ENCODE measurements around the gene RMDN3. TPM values are rescaled to one million over a fixed set of nuclear protein-coding genes. Genes with fewer than 3 reads are reported as not detected.

RMDN3 gene
- total and polyA plus RNA-seq, 9 of the 15 experiments (the other 6 are each of a cell fraction or from before 2014, with no cell fraction given): 8.1 to 38.2 (median 25.9) TPM

- TF ChIP-seq ATF6 (CRISPR knock-in tag; IDR thresholded peaks at IDR 0.05) (no peak), PBX2 (CRISPR knock-in tag; IDR thresholded peaks at IDR 0.05; ENCODE audit: low read depth) (no peak), PBX2 (tag; conservative IDR thresholded peaks at IDR 0.05; ENCODE audit: low read depth) (no peak), ZNF518B (CRISPR knock-in tag; IDR thresholded peaks at IDR 0.05) (no peak), ZNF696 (CRISPR knock-in tag; conservative IDR thresholded peaks at IDR 0.05) (no peak), EP400 (IDR thresholded peaks at IDR 0.05) (peak; percentile 92), SP2 (IDR thresholded peaks at IDR 0.05; ENCODE audit: extremely low read depth, low read depth, low read length, poor library complexity, severe bottlenecking) (no peak), CHD2 (IDR thresholded peaks at IDR 0.05; ENCODE audit: low read depth, low read length) (peak; percentile 71), ZBTB17 (CRISPR knock-in tag; IDR thresholded peaks at IDR 0.05) (no peak), EZH2 (IDR thresholded peaks at IDR 0.05; ENCODE audit: borderline replicate concordance, low read depth, low read length) (no peak), SRSF7 (optimal IDR thresholded peaks at IDR 0.05; ENCODE audit: low read depth, low read length) (no peak), ESRRB (CRISPR knock-in tag; IDR thresholded peaks at IDR 0.05; ENCODE audit: borderline replicate concordance) (no peak)
- TF ChIP-seq, protein P1, sequence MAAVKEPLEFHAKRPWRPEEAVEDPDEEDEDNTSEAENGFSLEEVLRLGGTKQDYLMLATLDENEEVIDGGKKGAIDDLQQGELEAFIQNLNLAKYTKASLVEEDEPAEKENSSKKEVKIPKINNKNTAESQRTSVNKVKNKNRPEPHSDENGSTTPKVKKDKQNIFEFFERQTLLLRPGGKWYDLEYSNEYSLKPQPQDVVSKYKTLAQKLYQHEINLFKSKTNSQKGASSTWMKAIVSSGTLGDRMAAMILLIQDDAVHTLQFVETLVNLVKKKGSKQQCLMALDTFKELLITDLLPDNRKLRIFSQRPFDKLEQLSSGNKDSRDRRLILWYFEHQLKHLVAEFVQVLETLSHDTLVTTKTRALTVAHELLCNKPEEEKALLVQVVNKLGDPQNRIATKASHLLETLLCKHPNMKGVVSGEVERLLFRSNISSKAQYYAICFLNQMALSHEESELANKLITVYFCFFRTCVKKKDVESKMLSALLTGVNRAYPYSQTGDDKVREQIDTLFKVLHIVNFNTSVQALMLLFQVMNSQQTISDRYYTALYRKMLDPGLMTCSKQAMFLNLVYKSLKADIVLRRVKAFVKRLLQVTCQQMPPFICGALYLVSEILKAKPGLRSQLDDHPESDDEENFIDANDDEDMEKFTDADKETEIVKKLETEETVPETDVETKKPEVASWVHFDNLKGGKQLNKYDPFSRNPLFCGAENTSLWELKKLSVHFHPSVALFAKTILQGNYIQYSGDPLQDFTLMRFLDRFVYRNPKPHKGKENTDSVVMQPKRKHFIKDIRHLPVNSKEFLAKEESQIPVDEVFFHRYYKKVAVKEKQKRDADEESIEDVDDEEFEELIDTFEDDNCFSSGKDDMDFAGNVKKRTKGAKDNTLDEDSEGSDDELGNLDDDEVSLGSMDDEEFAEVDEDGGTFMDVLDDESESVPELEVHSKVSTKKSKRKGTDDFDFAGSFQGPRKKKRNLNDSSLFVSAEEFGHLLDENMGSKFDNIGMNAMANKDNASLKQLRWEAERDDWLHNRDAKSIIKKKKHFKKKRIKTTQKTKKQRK (IDR thresholded peaks at IDR 0.05; ENCODE audit: borderline replicate concordance, low read depth, low read length): no peak
Observed at GRCh38 chr15:40694688-40695468, 60.2 kb downstream of the RMDN3 start, which contains the start of gene RAD51 (continued).

Measured in K562 (cell line).